Tibial nerve (tissue), 4 donors: ENCODE results near the gene FEM1C. TPM values are rescaled to one million over a fixed set of nuclear protein-coding genes. Genes with fewer than 3 reads are reported as not detected.

ENCODE experiments used
- DNase-seq, 2 donors: peaks; one replicate each; pipeline ENCODE4 v3.0.0-alpha.2; 2019; ENCODE audit warnings: low spot score in 2 of 2
- H3K27ac ChIP-seq, 4 donors: fragments of 200-600 bp; sonication (generic) in 3 of 4; one replicate each; pipeline ENCODE4 v1.5.1; 2017 to 2019; ENCODE audit warnings: mild to moderate bottlenecking in 1 of 4
- H3K27me3 ChIP-seq, 2 donors: fragments of 200-600 bp; sonication (generic) in 1 of 2; one replicate each; pipeline versions ENCODE4 v1.5.1 to v1.6.0; 2017 to 2019
- H3K36me3 ChIP-seq, 3 donors: fragments of 200-600 bp; sonication (generic); one replicate each; pipeline ENCODE4 v1.5.1; 2018 to 2019
- H3K4me1 ChIP-seq, 4 donors: fragments of 200-600 bp; sonication (generic) in 3 of 4; one replicate each; pipeline ENCODE4 v1.5.1; 2017 to 2019
- H3K4me3 ChIP-seq, 4 donors: fragments of 200-600 bp; sonication (generic) in 3 of 4; one replicate each; pipeline ENCODE4 v1.5.1; 2017 to 2019; ENCODE audit warnings: mild to moderate bottlenecking in 1 of 4, moderate library complexity in 1 of 4
- H3K9me3 ChIP-seq, 4 donors: fragments of 200-600 bp; sonication (generic) in 3 of 4; one replicate each; pipeline ENCODE4 v1.5.1; 2017 to 2019
- CTCF ChIP-seq, 5 experiments: fragments of 200-600 bp in 3 of 5; fragments of 450-650 bp in 2 of 5; sonication (generic) in 3 of 5; IDR thresholded peaks; one replicate each; pipeline ENCODE4 v1.5.1; 2016 to 2019; ENCODE audit warnings: antibody characterized with exemption in 5 of 5, mild to moderate bottlenecking in 3 of 5, moderate library complexity in 2 of 5
- EP300 ChIP-seq, 2 donors: sonication (generic); formaldehyde crosslinking; IDR thresholded peaks; one replicate each; pipeline ENCODE4 v1.6.1; 2017; ENCODE audit warnings: antibody characterized with exemption in 2 of 2, mild to moderate bottlenecking in 1 of 2
- POLR2A ChIP-seq, 2 donors: fragments of 450-650 bp; IDR thresholded peaks; one replicate each; pipeline ENCODE4 v1.6.1; 2017; ENCODE audit warnings: antibody characterized with exemption in 2 of 2, mild to moderate bottlenecking in 2 of 2, moderate library complexity in 2 of 2
- WGBS, 2 donors: methylation state at CpG; one replicate each; pipeline ENCODE4 v1.1.5; 2018; 5-methylcytosine and 5-hydroxymethylcytosine counted together
- total RNA-seq, 4 donors: library from RNA; depleted of rRNA; stranded (reverse); fragments of >200 nt; gene quantifications; one replicate each; pipeline ENCODE4 v1.1.0, GENCODE V29; 2016

The FEM1C gene
- total RNA-seq, 4 donors from 2014 or later = 16.9 to 24.5 (median 20.3) TPM

- Histone ChIP-seq H3K4me1 (peaks cover 0 to 3% (median under 1%) of the 10 kb centered on the region in 4 donors), H3K4me3 (no peak overlapping the region), H3K27ac (no peak overlapping the region), H3K9me3 (no peaks in the 10 kb centered on the region), H3K36me3 (no peaks in the 10 kb centered on the region), H3K27me3 (no peaks in the 10 kb centered on the region)
- WGBS, 2 donors = 76 to 87% methylated on average over 7 of the region's 7 CpGs
- no peak for DNase-seq
- TF ChIP-seq POLR2A (IDR thresholded peaks at IDR 0.05) (no peak), CTCF (IDR thresholded peaks at IDR 0.05) (no peak), EP300 (IDR thresholded peaks at IDR 0.05) (no peak)
Observed at GRCh38 chr5:115477581-115477980, 67.0 kb downstream of the FEM1C start.

- H3K9me3 ChIP-seq = no peaks in the 10 kb centered on the region
- no peak for DNase-seq
- no peak overlapping the region for H3K27ac ChIP-seq
- no peaks in the 10 kb centered on the region for H3K36me3 ChIP-seq
- TF ChIP-seq EP300 (IDR thresholded peaks at IDR 0.05) (no peak), POLR2A (IDR thresholded peaks at IDR 0.05) (no peak), CTCF (IDR thresholded peaks at IDR 0.05) (no peak)
- H3K27me3 ChIP-seq = no peaks in the 10 kb centered on the region
- no peak overlapping the region for H3K4me3 ChIP-seq
- H3K4me1 ChIP-seq = peaks cover 0 to 8% (median 2%) of the 10 kb centered on the region in 4 donors
Observed at GRCh38 chr5:115475788-115476187, 68.8 kb downstream of the FEM1C start.

GRCh38 chr5:115472271-115473025, 72.1 kb downstream of the FEM1C start:
- H3K4me1 ChIP-seq = peaks cover 0 to 8% (median 2%) of the 10 kb centered on the region in 4 donors
- H3K4me3 ChIP-seq = no peak overlapping the region
- TF ChIP-seq POLR2A (IDR thresholded peaks at IDR 0.05) (no peak), CTCF (IDR thresholded peaks at IDR 0.05) (no peak), EP300 (IDR thresholded peaks at IDR 0.05) (no peak)
- 36 to 54% methylated on average over 6 of the region's 6 CpGs for WGBS, 2 donors
- no peaks in the 10 kb centered on the region for H3K36me3 ChIP-seq
- no peak overlapping the region for H3K27ac ChIP-seq
- H3K27me3 ChIP-seq = no peaks in the 10 kb centered on the region
- no peaks in the 10 kb centered on the region for H3K9me3 ChIP-seq
- no peak for DNase-seq

GRCh38 chr5:115471345-115472063, 73.1 kb downstream of the FEM1C start:
- WGBS, 2 donors = 91 to 99% methylated on average over 5 to 6 of the region's 6 CpGs
- TF ChIP-seq EP300 (IDR thresholded peaks at IDR 0.05) (no peak), POLR2A (IDR thresholded peaks at IDR 0.05) (no peak), CTCF (IDR thresholded peaks at IDR 0.05) (no peak)

GRCh38 chr5:115470921-115471320, 73.7 kb downstream of the FEM1C start:
- H3K27me3 ChIP-seq = no peaks in the 10 kb centered on the region
- H3K36me3 ChIP-seq = no peaks in the 10 kb centered on the region
- no peak for DNase-seq
- H3K4me3 ChIP-seq = no peak overlapping the region
- H3K4me1 ChIP-seq = peaks cover 0 to 8% (median 2%) of the 10 kb centered on the region in 4 donors
- TF ChIP-seq EP300 (IDR thresholded peaks at IDR 0.05) = no peak
- TF ChIP-seq POLR2A (IDR thresholded peaks at IDR 0.05) = no peak
- TF ChIP-seq CTCF (IDR thresholded peaks at IDR 0.05) = no peak
- no peaks in the 10 kb centered on the region for H3K9me3 ChIP-seq
- no peak overlapping the region for H3K27ac ChIP-seq
- 89 to 96% methylated on average over 1 of the region's 1 CpG for WGBS, 2 donors

More at GRCh38 chr5:115471345-115472063, 73.1 kb downstream of the FEM1C start:
- no peak for DNase-seq
- Histone ChIP-seq H3K27ac (no peak overlapping the region), H3K4me1 (peaks cover 0 to 8% (median 2%) of the 10 kb centered on the region in 4 donors), H3K4me3 (no peak overlapping the region), H3K27me3 (no peaks in the 10 kb centered on the region), H3K9me3 (no peaks in the 10 kb centered on the region), H3K36me3 (no peaks in the 10 kb centered on the region)
